GM21423 (cell line): ENCODE measurements around the gene FBXL15.
A peak's percentile ranks its signal among the peaks of the same experiment; 100 is the strongest.

Experiments
- ATAC-seq: cut with Tn5 transposase; IDR thresholded peaks from one replicate; pipeline ENCODE4 v1.9.1; 2021; ENCODE audit warnings: mild to moderate bottlenecking, moderate library complexity; ENCODE audit not compliant: unreplicated experiment

FBXL15 gene

DNA sequence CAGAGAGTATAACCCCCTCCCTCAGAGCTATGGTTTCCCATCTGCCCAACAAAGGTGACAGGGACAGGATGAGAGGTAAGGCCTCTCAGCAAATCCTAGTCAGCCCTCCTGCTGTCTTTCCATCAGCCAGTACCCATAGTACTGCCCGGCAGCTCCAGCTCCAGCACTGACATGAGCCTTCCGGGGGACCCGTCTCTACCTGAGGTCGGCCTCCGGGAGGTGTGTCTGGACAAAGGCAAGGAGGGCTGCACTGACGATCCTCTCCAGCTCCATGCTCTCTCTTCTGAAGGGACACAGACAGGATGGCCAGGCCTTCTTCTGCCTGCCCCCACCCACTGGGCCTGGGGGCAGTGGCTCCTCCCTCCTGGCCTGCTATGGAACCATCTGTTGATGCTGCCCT is 4.3 kb downstream of the FBXL15 start:
- no peak for ATAC-seq

DNA sequence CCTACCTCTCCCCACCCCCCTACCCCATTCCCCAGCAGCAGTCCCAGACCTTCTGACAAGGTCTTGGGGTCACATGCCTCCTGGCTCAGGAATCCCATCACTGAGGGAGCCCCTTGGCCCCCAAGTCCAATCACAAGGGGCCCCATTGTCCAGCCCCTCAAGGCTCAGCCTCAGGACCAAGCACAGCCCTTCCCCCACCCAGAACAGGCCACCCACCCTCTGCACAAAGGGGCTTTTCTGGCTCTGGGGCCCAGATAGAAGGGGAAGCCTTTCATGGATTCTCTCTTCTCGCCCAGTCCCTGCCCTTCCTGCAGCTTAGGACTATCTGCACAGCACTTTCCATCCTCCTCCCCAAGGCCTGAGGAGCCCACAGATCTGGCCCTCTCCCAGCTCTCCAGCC is 4.8 kb downstream of the FBXL15 start:
- no peak for ATAC-seq

DNA sequence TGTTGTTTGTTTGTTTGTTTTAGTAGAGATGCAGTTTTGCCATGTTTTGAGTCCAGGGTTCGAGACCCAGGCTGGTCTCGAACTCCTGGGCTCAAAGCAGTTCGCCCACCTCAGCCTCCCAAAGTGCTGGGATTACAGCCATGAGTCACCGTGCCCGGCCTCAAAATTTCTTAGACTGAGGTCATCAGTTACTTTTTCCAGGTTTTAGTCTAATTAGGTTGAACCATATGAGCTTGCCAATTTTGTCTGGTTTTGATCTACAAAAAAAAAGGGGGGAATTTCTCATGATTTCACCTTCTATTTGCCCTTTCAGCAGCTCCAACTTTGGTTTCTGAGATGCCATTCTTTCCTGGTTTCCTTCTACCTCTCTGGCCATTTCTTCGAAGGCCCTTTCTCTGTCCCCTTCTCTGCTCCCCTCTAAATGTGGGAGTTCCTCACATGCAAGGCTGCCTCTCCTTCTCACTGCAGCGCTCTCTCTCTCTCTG is 6.2 kb downstream of the FBXL15 start:
- ATAC-seq, result no peak

DNA sequence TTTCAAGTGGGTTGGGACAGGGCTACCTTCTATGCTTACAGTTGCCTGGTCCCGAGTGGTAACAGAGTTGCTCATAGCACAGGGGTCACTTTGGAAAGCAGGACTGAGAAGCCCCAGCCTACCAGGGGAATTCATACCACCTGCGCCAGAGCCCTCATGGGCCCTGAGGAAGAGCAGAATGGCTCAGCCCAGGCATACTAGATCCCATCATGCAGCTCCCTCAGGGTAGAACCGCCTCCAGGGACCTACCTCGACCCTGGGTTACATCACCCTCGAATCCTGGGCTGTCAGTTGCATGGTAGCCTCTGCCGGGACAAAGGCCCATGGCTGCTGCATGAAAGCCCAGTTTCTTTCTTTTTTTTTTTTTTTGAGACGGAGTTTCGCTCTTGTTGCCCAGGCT is 8.8 kb downstream of the FBXL15 start:
- ATAC-seq, result no peak

DNA sequence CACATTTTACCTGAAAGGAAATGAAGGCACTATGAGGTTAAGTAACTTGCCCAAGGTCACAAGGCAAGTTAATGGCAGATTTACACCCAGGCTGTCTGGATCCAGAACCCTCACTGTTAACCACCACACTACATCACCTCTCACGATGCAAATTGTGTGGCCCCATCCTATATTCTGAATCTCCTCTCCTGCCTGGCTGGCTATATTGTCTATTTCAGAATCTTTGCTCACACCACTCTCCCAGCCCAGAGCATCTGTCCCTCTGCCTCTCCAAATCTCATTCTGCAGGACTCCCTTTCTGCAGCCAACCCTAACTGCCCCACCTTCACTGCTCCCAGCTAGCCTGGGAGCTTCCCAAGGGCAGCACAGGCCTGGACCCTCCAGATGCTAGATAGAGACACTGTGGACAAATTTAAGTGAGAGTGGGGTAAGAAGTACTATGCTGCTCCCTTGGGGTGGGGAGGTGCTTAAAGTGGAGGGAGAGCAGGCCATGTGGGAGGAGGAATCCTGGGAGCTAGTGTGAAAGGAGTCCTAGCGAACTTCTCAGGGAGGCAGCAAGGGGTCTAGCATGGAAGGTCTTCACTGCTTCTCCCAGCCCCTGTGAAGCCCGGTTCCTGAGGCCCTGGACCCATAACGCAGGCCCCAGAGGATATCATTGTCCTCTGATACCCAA is 11.0 kb downstream of the FBXL15 start:
- ATAC-seq, result no peak

DNA sequence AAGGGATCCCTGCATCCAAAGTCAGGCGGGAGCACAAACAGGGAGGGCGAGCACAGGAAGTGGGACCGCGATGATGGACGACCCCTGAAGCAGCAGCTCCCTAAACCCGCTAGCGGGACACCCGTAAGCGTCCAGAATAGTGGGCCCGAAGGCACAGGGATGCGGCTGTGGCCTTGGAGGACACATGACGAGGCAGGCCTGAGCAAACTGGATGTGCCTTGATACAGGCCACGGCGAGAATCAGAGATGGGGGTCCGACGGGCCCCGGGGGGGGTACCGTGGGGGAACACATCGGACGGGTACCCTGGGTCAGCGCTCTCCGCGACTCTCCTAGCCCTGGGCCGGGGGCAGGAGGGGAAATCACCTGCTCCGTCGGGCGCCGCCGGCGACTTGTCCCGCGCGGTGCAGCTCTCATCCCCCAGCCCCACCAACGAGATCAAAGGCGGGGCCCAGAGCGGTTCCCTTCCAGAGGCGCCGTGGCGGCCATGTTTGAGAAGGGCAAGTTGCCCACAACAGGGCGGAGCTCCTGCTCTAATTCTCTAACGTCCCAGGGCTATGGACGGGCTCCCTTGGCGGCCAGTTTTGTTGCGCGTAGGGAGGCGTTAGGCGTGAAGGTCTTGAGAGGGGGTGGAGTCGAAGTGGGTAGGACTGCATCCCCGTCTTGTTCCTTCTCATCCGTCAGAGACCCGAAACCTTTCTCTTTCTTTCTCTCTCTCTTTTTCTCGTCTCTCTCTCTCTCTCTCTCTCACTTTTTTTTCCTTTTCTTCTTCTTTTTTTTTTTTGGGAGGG is 11.7 kb downstream of the FBXL15 start, which contains the start of gene CUEDC2:
Gene CUEDC2 (minus strand): TSS at position 413 of the 789 bp plus-strand sequence. CDS start 7,386 bp downstream, outside the sequence.
- ATAC-seq, result peak; percentile 90

DNA sequence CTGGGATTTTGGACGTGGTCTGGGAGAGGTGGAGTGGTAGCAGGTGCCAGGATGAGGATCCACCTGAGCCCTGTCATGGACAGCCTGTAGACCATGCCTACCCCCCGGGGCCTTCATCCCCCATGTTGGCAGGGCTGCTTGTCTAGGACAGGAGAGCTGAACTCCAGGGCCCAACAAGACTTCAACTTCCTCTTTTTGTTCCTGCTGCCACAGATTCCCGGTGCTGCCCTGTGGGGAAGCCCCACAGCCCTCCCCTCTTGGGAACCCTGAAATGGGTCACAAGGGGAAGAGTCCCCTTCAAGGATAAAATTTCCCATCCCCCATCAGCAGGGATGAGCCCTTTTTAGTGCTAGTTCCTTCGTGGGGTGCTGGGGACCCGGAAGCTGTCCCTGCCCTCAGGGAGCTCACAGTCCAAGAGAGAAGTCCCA is 13.0 kb downstream of the FBXL15 start:
- ATAC-seq, result no peak

DNA sequence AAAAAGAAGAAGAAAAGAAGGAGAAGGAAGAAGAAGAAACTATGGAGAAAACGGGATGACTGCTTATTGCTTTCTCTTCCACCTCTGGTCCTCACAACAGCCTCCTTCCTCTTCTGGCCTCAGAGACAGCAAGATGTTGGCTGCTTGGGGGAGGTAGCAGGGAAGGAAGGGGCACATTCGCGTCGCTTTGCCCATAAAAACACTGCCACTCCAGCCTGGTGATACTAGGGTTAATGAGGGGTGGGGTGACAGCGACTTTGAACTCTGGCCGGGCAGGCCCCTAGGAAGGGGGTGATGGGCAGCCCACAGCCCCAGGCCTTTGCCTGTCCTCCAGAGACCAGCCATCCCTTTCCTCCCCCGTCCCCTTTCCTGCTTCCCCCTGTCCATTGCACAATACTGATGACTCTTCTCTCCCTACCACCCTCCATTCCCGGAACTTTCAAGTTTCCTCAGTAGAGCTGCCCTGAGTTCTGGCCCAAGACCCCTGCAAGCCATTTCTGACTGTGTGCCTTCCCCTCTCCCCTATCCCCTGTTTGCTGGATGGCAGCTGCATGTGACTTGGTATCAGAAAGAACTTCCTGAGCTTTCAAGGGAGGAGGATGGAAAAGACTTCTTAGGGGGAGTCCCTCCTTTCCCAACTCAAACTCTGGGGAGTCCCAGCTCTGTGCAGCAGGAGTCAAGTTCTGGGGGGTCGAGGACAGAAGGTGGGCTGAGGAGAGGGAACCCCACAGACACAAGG is 13.9 kb downstream of the FBXL15 start:
- no peak for ATAC-seq

DNA sequence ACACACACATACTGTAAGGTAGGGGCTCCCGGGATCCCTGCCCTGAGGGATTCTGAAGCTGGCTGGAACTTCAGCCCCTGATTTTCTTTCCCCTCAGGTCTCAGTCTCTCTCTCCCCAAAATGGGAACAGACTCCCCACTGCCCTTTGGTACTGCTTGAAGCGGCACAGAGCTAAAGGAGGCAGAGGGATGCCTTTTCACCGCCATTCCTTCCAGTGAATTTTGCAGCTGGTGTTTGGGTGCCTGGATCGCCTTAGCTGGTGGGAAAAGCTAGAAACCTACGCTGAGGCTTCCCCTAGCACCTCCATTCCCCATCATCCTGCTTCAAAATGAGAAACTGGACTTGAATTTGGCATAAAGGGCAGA is 14.5 kb downstream of the FBXL15 start:
- no peak for ATAC-seq

DNA sequence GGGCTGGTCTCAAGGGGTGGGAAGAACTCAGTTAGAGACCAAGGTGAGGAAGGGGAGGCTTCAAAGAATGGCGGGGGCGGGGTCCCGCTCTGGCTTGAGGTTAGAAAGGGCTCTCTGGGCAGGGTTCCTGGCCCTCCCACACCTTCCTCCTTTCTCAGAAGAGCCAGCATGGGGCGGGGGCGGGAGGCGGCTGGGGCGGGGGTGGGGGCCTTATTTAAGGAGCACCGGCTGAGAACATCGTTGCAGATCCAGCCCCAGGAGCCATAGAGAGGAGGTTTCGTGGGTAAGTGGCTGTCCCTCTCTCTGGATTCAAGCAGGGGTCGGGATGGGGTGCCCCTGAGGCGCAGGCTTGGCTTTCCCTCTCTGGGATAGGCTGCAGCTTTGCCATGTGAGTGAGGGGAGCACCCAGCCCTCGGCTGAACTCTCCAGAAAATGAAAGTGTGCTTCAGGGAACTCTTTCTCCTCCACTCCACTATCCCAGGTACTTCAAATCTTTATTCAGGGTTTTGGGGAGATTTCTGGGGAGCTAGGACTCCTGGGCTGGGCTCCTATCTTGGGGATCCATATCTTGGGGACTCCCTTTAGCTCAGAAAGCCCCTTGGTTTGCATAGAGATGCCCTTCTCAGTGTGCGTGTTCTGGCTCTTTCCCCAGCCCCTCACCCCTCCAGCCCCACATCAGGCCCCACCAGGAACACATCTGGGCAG is 15.0 kb downstream of the FBXL15 start:
- no peak for ATAC-seq

DNA sequence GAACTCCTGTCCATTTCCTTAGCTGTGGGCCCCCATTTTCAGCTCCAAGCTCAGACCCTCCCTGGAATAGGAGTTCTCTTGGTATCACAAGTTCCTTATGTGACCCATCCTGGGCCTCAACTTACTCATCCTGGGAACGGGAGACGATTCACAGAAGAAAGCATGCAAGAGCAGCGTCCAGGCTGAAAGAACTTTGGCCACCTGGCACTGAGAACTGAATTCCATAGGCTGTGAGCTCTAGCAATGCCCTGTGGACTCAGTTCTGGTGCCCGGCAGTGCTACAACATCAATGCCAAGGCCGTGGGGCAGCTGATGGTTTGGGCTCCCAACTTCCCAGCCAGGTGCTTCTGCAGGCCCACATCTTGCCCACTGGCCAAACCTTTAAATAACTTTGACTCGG is 15.7 kb downstream of the FBXL15 start:
- ATAC-seq, result no peak

DNA sequence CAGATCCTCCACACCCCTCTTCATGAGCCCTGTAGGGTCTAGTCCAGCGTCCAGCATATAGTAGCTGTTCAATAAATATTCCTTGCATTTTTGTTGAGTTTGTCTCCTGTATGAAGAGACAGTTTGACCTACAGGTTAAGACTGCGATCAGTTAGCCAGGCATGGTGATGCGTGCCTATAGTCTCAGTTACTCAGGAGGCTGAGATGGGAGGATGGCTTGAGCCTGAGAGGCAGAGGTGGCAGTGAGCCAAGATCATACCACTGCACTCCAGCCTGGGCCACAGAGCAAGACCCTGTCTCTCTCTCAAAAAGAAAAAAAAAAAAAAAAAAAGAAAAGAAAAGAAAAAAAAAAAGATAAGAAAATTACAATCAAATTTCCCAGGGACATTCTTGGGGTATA is 16.9 kb downstream of the FBXL15 start:
- ATAC-seq, result no peak

DNA sequence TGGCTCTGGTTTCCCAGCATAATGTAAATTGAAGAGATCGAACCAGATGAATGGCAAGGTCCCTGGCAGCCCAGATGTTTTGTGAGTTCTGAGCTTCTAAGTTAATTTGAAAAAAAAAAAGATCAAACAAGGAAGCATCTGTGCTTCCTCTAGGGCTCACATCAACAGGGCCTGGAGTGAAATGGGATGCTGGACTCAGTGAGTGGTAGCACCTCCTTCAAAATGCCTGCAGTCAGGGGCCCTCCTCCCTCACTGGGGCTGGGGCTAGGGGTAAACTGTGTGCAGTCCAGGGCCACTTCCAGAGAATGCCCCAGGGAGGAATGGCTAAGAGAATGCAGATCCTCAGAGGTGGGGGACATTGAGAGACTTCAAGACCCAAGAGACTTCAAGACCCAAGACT is 17.7 kb downstream of the FBXL15 start:
- ATAC-seq, result no peak

DNA sequence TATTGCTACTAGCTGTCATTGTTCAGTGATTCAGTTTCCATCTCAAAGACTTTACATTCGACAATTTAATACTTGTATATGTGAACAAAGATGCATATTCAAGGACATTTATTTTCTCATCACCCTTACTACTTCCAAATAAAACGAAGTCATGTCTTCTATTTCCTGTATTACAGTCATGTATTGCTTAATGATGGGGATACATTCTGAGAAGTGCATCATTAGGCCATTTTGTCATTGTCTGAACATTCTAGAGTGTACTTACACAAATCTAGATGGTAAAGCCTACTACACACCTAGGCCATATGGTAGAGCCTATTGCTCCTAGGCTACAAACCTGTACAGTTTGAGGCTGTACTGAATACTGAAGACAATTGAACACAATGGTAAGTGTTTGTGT is 24.2 kb downstream of the FBXL15 start:
- no peak for ATAC-seq

DNA sequence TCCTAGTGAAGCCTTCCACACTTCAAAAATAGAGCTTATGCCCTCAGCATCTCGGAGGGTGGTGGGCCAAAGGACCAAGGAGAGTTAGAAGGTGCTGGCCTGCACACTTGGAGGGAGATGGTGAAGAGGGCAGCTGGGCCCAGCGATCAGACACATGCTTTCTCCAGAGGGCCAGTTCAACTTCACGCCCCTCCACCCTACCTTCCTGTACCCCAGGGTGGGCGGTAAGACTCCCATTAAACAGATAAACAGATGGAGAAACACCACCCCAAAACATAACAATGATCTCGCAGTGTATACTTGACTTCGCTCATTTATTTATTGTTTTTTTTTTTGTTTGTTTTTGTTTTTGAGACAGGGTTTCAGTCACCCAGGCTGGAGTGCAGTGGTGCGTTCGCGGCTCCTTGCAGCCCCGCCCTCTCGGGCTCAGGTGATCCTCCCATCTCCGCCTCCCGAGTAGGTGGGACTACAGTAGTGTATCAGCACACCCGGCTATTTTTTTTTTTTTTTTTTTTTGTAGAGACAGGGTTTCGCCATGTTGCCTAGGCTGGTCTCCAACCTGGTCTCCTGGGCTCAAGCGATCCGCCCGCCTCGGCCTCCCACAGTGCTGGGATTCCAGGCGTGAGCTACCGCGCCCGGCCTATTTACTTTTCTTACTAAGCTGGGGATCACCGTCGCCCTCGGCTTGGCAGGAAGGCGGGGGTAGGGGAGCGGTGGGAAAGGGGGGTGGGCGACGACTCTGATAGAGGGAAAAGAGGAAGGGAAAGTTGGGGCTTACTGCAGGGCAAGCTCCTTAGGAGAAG is 28.9 kb downstream of the FBXL15 start:
- ATAC-seq, result peak; percentile 47

DNA sequence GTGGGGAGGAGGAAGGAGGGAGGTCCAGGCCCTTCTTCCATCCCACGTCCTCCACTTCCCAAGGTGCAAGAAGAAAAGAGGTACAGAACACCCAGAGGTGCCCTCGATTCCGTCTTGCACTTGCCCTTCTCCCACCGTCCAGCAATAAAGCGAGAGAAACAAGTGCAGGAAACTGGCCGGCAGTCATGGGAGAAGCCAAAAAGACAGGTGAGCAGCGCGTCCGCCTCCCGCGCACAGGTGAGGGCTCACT is 29.4 kb downstream of the FBXL15 start:
- peak; percentile 3 for ATAC-seq

DNA sequence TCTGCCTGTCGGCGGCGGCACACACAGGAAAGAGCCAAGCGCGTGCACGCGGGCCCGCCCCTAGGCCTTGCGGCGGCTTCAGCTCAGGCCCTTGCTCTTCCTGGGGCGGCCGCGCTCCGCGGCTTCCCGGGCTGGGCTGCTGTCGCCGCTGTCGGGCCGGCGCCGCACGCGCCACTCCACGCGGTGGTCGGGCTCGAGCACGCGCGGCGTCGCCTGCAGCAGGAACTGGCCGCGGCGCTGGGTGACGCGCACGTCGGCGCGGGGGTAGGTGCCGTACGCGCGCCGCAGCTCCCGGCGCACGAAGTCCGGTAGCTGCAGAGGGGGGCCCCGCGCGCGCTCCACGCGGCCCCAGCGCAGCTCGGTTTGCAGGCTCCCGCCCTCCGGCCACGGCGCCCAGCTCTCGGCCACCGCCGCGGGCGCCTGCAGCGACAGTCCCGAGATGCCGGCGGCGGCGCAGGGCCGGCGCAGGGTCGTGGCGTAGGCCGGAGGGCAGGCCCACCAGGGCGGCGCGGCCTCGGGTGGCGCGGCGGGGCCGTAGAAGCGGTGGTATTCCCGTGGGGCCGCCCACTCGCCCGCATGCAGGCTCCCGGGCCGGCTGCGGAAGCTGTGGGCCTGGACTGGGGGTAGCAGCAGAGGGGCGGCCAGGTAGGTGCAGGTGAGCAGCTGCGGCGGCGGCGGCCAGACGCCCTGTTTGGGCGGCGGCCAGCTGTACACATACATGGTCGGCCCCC is 29.9 kb downstream of the FBXL15 start:
- peak; percentile 76 for ATAC-seq

DNA sequence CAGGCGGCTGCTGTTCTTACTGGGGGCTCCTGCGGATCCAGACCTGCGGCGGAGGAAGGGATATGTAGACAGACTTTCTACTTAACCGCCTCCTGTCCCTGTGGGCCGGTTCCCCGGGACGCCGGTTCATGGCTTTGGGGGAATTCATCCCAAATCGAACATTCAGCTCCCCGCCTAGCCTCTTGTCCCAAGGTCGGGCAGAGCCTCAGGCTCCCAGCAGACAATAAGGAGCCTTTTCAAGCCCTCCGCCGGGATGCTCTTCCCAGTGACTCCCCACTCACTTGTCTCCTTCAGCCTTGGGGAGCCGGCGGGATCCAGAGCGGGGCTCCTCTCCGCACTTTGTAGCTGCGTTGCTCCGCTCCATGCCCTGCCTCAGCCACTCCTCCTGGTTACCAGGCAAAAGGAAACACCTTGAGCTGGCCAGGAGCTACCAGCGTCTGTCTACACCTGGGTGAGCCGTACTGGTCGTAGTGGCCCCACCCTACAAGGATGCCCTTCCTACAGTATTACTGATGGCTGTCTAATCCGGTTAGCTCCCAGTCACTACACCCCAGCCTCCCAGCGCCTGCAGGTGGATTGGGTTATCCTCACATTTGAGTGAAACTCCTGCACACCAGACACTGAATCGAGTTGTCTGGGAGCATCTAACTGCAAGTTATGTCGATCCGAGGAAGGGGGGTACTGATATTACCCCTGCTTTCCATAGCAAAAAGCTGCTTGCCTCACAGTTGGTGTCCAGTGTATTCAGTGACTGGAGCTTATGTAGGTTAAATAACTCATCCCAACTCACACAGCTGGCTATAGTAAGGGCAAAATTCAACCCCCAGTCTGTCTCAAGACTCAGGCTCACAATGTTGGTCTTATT is 30.7 kb downstream of the FBXL15 start, which contains the start of gene C10orf95:
Gene C10orf95 (minus strand): TSS at position 439 of the 865 bp plus-strand sequence. CDS start 450 bp downstream, outside the sequence.
- ATAC-seq, result no peak
